ENCODE results near the gene AP3B1.

AP3B1 gene

DNA sequence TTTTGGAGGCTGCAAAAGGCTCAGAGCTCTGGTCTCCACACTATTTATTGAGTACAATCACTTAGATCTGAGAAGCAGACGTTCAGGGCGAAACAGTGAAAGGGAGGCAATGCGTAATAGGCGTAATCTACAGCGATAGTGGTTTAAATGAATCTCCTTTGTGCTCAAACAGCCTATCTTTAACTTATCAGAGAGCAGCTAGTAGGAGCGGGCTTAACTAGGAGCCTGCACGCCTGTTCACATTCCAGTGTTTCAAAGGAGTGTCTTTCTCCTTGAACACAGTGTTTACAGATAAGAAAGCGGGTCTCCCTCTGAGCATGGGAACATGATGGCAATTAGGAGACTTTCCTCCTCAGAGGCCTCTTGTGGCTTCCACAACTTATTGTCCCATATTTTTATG is 49.4 kb downstream of the AP3B1 start:
- H3K4me3 Mint-ChIP-seq = no peak overlapping the region
- no peaks in the 10 kb centered on the region for H3K27me3 Mint-ChIP-seq
- peaks cover 8% of the 10 kb centered on the region for H3K36me3 Mint-ChIP-seq (ENCODE audit: insufficient read depth)
- ATAC-seq (replicated peaks) (no peak), DNase-seq (no peak)
- no peaks in the 10 kb centered on the region for H3K9me3 Mint-ChIP-seq
- H3K27ac Mint-ChIP-seq = peak overlapping the region in 1 of 2 donors; percentile 6
- peaks cover 7 to 35% of the 10 kb centered on the region in 2 donors for H3K4me1 Mint-ChIP-seq (ENCODE audit: low read depth in 2 of 2)

DNA sequence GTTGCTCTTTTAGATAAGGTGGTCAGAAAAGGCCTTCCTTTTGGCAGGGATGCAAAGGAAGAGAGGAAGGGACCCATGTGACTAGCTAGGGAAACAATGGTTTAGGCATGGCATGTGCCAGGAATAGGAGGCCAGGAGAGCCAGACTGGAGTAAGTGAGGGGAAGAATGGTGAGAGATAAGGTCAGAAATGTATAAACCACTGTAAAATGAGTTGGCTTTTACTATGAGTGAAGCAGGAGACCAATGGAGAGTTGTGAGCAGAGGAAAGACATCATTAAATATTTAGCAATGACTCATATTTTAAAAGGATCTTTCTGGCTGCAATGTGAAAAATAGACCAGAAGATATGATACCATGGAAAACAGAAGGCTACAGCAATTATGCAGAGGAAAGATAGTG is 50.9 kb downstream of the AP3B1 start:
- Mint-ChIP-seq H3K4me3 (no peak overlapping the region), H3K36me3 (ENCODE audit: insufficient read depth) (peaks cover 13% of the 10 kb centered on the region), H3K9me3 (no peaks in the 10 kb centered on the region), H3K27ac (peak overlapping the region in 1 of 2 donors; percentile 32), H3K4me1 (ENCODE audit: low read depth in 2 of 2) (peaks cover 7 to 37% of the 10 kb centered on the region in 2 donors), H3K27me3 (no peaks in the 10 kb centered on the region)
- no peak for ATAC-seq (replicated peaks)
- DNase-seq = no peak

DNA sequence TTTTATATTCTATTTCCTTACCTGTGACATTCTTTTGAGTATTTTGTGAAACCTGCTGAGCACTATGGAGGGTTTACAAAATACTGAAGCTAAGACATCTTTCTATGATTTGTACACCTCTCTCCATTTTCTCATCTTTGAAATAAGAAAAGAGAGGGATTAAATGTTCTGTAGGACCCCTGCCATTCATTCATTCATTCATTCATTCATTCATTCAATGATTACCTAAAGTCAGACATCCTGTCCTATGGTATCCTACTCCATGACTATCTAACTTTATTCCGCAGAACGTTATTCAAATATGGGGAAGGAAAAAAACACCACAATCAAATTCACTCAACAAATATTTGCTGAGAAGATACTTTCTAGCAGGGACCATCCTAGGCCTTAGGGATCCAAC is 51.4 kb downstream of the AP3B1 start:
- Mint-ChIP-seq H3K36me3 (ENCODE audit: insufficient read depth) (peaks cover 13% of the 10 kb centered on the region), H3K4me1 (ENCODE audit: low read depth in 2 of 2) (peaks cover 7 to 41% of the 10 kb centered on the region in 2 donors), H3K27ac (no peak overlapping the region), H3K9me3 (no peaks in the 10 kb centered on the region), H3K27me3 (no peaks in the 10 kb centered on the region), H3K4me3 (no peak overlapping the region)
- DNase-seq = no peak
- no peak for ATAC-seq (replicated peaks)

DNA sequence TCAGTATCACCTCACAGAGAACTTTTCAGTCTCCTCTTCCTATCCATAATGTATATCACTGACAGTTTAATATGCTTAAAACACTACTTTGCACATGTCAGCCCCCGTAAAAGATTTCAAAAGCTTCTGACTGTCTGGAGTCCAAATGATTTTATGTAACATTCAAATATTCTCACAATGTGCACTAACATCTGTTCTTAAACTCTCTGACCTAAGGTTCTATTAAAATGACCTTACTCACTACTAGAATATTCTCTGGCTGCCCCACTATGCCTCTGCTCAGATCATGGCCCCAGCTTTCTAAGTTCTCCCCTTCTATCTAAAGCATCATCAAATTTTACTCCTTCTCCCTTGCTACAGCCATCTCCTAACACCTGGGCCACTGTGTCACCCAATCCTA is 52.5 kb downstream of the AP3B1 start:
- peaks cover 13% of the 10 kb centered on the region for H3K36me3 Mint-ChIP-seq (ENCODE audit: insufficient read depth)
- peaks cover 7 to 36% of the 10 kb centered on the region in 2 donors for H3K4me1 Mint-ChIP-seq (ENCODE audit: low read depth in 2 of 2)
- H3K27me3 Mint-ChIP-seq = no peaks in the 10 kb centered on the region
- peak overlapping the region in 1 of 2 donors; percentile 14 for H3K27ac Mint-ChIP-seq
- no peaks in the 10 kb centered on the region for H3K9me3 Mint-ChIP-seq
- DNase-seq (no peak), ATAC-seq (replicated peaks) (no peak)
- no peak overlapping the region for H3K4me3 Mint-ChIP-seq

DNA sequence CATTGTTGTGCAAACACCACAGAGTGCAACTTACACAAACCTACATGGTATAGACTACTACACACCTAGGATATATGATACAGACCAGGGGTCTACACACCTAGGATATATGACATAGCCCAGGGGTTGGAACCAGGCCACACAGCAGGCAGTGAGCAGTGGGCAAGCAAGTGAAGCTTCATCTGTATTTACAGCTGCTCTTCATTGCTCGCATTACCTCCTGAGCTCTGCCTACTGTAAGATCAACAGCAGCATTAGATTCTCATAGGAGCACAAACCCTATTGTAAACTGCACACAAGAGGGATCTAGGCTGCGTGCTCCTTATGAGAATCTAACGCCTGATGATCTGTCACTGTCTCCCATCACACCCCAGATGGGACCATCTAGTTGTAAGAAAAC is 56.6 kb downstream of the AP3B1 start:
- no peaks in the 10 kb centered on the region for H3K27me3 Mint-ChIP-seq
- ATAC-seq (replicated peaks) (no peak), DNase-seq (no peak)
- H3K36me3 Mint-ChIP-seq (ENCODE audit: insufficient read depth) = peaks cover 13% of the 10 kb centered on the region
- no peak overlapping the region for H3K4me3 Mint-ChIP-seq
- peaks cover 0 to 32% of the 10 kb centered on the region in 2 donors for H3K4me1 Mint-ChIP-seq (ENCODE audit: low read depth in 2 of 2)
- peak overlapping the region in 1 of 2 donors; percentile 59 for H3K27ac Mint-ChIP-seq
- no peaks in the 10 kb centered on the region for H3K9me3 Mint-ChIP-seq

DNA sequence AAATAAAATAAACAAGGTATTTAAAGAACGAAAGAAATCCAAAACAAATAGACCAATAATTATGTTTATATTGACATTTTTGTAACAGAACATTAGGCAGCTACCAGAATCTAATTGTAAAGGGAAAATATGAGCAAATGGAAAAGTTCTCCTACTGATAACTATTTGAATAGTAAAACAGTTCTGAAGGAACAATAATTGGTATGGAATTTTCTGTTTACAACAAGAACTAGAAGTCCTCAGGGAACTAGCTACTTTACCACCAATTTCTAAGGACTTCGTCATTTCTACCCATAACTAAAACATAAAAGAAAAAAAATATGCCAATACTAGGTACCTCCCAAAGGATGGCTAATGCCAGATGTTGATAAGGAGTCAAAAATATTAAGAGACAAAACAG is 58.5 kb downstream of the AP3B1 start:
- peaks cover 17% of the 10 kb centered on the region for H3K36me3 Mint-ChIP-seq (ENCODE audit: insufficient read depth)
- H3K4me1 Mint-ChIP-seq (ENCODE audit: low read depth in 2 of 2) = peaks cover 3 to 32% of the 10 kb centered on the region in 2 donors
- H3K27me3 Mint-ChIP-seq = no peaks in the 10 kb centered on the region
- H3K4me3 Mint-ChIP-seq = no peak overlapping the region
- ATAC-seq (replicated peaks) (no peak), DNase-seq (no peak)
- H3K27ac Mint-ChIP-seq = no peak overlapping the region
- H3K9me3 Mint-ChIP-seq = no peaks in the 10 kb centered on the region

DNA sequence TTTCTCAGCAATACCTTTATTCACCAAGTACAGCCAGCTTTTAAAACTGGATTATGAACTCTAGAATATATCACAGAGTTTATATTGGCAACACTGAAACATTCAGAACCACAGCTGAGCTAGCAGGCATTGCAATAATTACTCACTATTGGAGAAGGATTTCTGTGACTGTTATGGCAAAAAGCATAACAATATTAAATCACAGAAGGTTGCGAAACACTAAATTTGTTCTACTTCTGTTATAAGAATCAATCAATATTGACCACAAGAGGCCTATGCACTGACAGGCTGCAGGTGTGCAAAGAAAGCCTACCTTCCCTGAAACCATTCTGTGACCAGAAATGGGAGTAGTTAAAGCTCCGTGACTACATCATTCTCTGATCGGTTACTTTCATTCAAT is 59.2 kb downstream of the AP3B1 start:
- Mint-ChIP-seq H3K27ac (no peak overlapping the region), H3K9me3 (no peaks in the 10 kb centered on the region), H3K4me1 (ENCODE audit: low read depth in 2 of 2) (peaks cover 3 to 36% of the 10 kb centered on the region in 2 donors), H3K4me3 (no peak overlapping the region), H3K27me3 (no peaks in the 10 kb centered on the region), H3K36me3 (ENCODE audit: insufficient read depth) (peaks cover 17% of the 10 kb centered on the region)
- ATAC-seq (replicated peaks) (no peak), DNase-seq (no peak)

DNA sequence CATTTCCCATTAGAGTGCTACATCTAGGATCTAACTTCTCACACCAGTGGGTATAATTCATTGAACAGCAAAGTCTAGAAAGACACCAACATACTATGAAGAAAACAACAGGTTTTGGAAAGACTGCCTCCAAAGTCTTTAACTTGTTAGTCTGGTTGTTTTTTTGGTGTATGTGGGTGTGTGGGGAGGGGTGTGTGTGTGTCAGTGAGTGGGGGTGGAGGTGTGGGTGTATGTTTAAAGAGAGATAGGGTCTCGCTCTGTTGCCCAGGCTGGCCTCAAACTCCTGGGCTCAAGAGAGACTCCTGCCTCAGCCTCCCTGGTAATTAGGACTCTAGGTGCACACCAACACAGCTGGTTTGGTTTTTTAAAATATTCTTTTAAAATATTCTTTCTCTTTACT is 59.7 kb downstream of the AP3B1 start:
- ATAC-seq (replicated peaks) (no peak), DNase-seq (no peak)
- H3K27ac Mint-ChIP-seq = no peak overlapping the region
- no peak overlapping the region for H3K4me3 Mint-ChIP-seq
- H3K9me3 Mint-ChIP-seq = no peaks in the 10 kb centered on the region
- H3K27me3 Mint-ChIP-seq = no peaks in the 10 kb centered on the region
- peaks cover 14% of the 10 kb centered on the region for H3K36me3 Mint-ChIP-seq (ENCODE audit: insufficient read depth)
- peaks cover 3 to 36% of the 10 kb centered on the region in 2 donors for H3K4me1 Mint-ChIP-seq (ENCODE audit: low read depth in 2 of 2)

DNA sequence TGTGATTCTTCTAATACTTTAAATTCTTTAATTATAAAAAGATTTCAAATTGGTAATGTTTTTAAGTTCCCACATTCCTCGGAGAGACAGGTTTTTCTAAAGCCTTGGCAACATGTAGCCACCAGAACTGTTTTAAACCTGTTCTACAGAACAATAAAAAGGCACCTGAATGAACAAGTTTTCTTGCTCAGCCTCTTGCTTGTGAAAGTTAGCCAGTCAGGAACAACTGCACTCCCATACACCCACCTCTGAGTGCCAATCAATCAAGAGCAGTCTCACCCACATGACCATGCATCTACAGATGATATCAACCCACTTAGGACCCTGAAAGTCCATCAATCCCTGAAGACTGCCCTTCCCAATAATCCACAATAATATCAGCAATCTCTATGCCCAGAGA is 62.3 kb downstream of the AP3B1 start:
- peaks cover 3 to 31% of the 10 kb centered on the region in 2 donors for H3K4me1 Mint-ChIP-seq (ENCODE audit: low read depth in 2 of 2)
- no peaks in the 10 kb centered on the region for H3K27me3 Mint-ChIP-seq
- ATAC-seq (replicated peaks) = no peak
- no peaks in the 10 kb centered on the region for H3K9me3 Mint-ChIP-seq
- peaks cover 4% of the 10 kb centered on the region for H3K36me3 Mint-ChIP-seq (ENCODE audit: insufficient read depth)
- H3K4me3 Mint-ChIP-seq = no peak overlapping the region
- H3K27ac Mint-ChIP-seq = no peak overlapping the region
- DNase-seq = no peak

DNA sequence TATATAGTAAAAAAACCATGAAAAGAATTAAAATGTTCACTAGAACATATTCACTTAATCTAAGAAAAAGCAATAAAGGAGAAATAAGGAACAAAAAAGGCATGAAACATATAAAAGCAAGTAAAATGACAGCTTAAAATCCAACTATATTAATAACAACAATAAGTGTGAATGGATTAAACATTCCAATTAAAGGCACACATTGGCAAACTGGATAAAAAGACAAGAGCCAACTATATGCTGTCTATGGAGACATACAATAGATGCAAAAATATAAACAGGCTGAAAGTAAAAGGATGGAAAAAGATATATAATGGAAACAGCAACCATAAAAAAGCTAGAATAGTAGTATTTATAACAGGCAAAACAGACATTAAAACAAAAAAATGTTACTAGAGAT is 70.1 kb downstream of the AP3B1 start:
- peak overlapping the region in 1 of 2 donors; percentile 0 for H3K27ac Mint-ChIP-seq
- ATAC-seq (replicated peaks) (no peak), DNase-seq (no peak)
- H3K36me3 Mint-ChIP-seq (ENCODE audit: insufficient read depth) = peaks cover 20% of the 10 kb centered on the region
- H3K4me3 Mint-ChIP-seq = no peak overlapping the region
- H3K27me3 Mint-ChIP-seq = no peaks in the 10 kb centered on the region
- H3K4me1 Mint-ChIP-seq (ENCODE audit: low read depth in 2 of 2) = peaks cover 5 to 23% of the 10 kb centered on the region in 2 donors
- H3K9me3 Mint-ChIP-seq = no peaks in the 10 kb centered on the region

DNA sequence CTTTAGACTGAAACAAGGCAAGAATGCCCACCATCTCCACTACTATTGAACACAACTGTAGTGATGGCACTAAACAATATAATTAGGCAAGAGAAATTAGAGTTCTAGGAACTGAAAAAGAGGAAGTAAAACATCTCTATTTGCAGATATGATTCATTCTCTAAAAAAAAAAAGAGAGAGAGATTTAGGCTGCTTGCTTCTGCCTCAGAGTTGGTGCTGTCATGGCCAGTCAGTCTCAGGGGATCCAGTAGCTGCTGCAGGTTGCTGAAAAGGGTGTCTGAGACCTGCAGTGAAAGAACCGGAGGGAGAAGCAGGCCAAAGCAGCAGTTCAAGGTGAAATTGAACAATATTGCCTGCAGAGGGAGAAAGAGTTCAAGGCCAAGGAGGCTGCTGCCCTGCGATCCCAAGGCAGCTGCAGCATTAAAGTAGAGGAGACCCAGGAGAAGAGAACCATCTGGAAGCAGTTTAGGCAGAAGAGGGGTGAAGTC is 72.5 kb downstream of the AP3B1 start:
- DNase-seq (no peak), ATAC-seq (replicated peaks) (peak; percentile 47)
- H3K36me3 Mint-ChIP-seq (ENCODE audit: insufficient read depth) = peaks cover 20% of the 10 kb centered on the region
- H3K27ac Mint-ChIP-seq = peak overlapping the region; percentile 73 to 87
- no peak overlapping the region for H3K4me3 Mint-ChIP-seq
- peaks cover 5 to 23% of the 10 kb centered on the region in 2 donors for H3K4me1 Mint-ChIP-seq (ENCODE audit: low read depth in 2 of 2)
- H3K27me3 Mint-ChIP-seq = no peaks in the 10 kb centered on the region
- no peaks in the 10 kb centered on the region for H3K9me3 Mint-ChIP-seq

DNA sequence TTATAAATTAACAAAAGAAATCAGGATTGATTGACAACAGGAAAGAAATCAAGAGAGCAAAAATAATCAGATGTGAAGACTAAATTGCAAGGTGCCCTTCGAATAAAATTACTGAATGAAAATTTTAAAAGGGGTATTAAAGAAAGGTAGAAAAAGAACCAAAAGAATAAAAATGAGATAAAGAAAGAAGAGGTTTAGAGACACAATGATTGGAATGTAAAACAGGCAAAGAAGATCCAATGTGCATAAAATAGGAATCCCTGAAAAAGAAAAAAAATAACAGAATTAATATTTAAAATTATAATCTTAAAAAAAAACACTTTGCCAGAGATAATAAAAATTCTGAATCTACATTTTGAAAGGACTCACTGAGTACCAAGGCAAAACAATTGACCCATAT is 73.0 kb downstream of the AP3B1 start:
- Mint-ChIP-seq H3K9me3 (no peaks in the 10 kb centered on the region), H3K4me3 (no peak overlapping the region), H3K4me1 (ENCODE audit: low read depth in 2 of 2) (peaks cover 5 to 20% of the 10 kb centered on the region in 2 donors), H3K27ac (peak overlapping the region in 1 of 2 donors; percentile 87), H3K36me3 (ENCODE audit: insufficient read depth) (peaks cover 18% of the 10 kb centered on the region), H3K27me3 (no peaks in the 10 kb centered on the region)
- DNase-seq (no peak), ATAC-seq (replicated peaks) (no peak)

DNA sequence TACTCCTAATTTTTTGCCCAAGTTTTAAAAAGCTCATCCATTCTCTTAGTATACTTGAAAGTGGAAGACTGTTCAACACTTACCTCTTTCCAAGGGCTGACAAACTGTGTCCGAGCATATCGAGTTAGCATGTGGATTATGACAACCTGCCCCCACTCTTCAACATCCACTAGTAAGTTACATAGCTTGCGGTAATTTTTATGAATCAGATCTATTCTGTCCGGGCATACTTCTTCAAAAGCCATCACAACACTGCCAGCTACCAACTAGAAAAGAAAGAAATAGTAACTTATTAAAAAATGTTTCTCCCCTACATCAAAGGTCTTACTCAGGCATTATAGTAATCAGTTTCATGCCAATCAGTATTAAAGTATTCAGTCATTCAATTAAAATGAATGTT is 78.5 kb downstream of the AP3B1 start:
- DNase-seq (no peak), ATAC-seq (replicated peaks) (no peak)
- peaks cover 0 to 6% of the 10 kb centered on the region in 2 donors for H3K4me1 Mint-ChIP-seq (ENCODE audit: low read depth in 2 of 2)
- H3K27ac Mint-ChIP-seq = no peak overlapping the region
- H3K9me3 Mint-ChIP-seq = no peaks in the 10 kb centered on the region
- peaks cover 22% of the 10 kb centered on the region for H3K36me3 Mint-ChIP-seq (ENCODE audit: insufficient read depth)
- no peaks in the 10 kb centered on the region for H3K27me3 Mint-ChIP-seq
- no peak overlapping the region for H3K4me3 Mint-ChIP-seq

DNA sequence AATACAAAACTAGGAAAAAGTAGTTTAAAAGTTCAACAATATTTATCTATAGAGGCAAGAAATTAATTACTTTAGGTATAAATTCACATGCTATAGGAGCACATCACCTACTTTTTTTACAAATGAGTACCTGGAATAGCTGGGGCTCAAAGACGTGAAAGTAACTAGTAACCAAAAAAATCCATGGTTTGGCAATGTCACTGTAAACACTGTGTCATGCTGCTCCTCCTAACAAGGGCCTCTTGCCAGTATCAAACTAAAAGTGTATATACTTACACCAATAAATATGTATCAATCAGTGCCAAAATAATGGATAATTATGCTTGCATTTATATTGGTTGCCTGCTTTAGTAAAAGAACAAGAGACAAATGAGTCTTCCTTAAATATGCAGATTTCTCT is 78.9 kb downstream of the AP3B1 start:
- no peak for ATAC-seq (replicated peaks)
- Mint-ChIP-seq H3K4me3 (no peak overlapping the region), H3K27me3 (no peaks in the 10 kb centered on the region), H3K27ac (no peak overlapping the region), H3K36me3 (ENCODE audit: insufficient read depth) (peaks cover 20% of the 10 kb centered on the region), H3K9me3 (no peaks in the 10 kb centered on the region), H3K4me1 (ENCODE audit: low read depth in 2 of 2) (peaks cover 0 to 5% of the 10 kb centered on the region in 2 donors)
- no peak for DNase-seq

DNA sequence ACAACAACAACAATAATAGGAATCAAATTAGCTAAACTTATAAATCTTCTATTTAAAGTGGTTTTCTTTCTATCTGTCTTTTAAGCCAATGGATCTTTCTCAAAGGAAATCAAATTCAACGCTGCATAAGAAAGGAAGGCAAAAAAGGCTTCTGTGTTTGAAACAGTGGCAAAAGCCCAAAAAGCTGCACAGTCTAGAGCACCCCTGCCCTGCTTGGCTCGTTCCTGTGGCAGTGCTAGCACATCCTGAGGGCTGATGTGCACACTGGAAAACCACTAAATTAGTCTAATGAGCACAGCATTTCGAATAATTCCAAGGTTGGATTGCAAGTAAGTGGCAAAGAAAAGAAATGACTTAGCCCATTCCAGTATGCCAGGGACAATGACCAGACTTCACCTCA is 80.7 kb downstream of the AP3B1 start:
- H3K9me3 Mint-ChIP-seq = no peaks in the 10 kb centered on the region
- H3K27me3 Mint-ChIP-seq = no peaks in the 10 kb centered on the region
- H3K36me3 Mint-ChIP-seq (ENCODE audit: insufficient read depth) = peaks cover 19% of the 10 kb centered on the region
- no peak for DNase-seq
- H3K4me3 Mint-ChIP-seq = no peak overlapping the region
- peaks cover 0 to 5% of the 10 kb centered on the region in 2 donors for H3K4me1 Mint-ChIP-seq (ENCODE audit: low read depth in 2 of 2)
- no peak for ATAC-seq (replicated peaks)
- H3K27ac Mint-ChIP-seq = no peak overlapping the region
